RWPE2 (cell line): ENCODE measurements around the gene RAP1GAP2.
A peak's percentile ranks its signal among the peaks of the same experiment; 100 is the strongest.

ENCODE experiments used
- ATAC-seq: fragments of 200-7000 bp; cut with Tn5 transposase; 3 replicates; pipeline ENCODE4 v1.9.1; 2021; ENCODE audit warnings: low read depth
- DNase-seq: peaks from one replicate; pipeline ENCODE4 v3.0.0-alpha.2; 2020; ENCODE audit warnings: low spot score
- H3K27ac ChIP-seq: fragments of 450-650 bp; 2 replicates; pipeline ENCODE4 v1.5.1; 2017; ENCODE audit warnings: mild to moderate bottlenecking; ENCODE audit not compliant: poor library complexity, severe bottlenecking
- H3K27me3 ChIP-seq: fragments of 250-450 bp; sonication (Bioruptor Pico); 2 replicates; pipeline ENCODE4 v1.5.1; 2021; ENCODE audit warnings: mild to moderate bottlenecking, moderate library complexity; ENCODE audit not compliant: insufficient read depth, poor library complexity, severe bottlenecking
- H3K36me3 ChIP-seq: fragments of 250-450 bp; sonication (Bioruptor Pico); 2 replicates; pipeline ENCODE4 v1.5.1; 2020; ENCODE audit warnings: low read depth, mild to moderate bottlenecking, moderate library complexity
- H3K4me1 ChIP-seq: fragments of 250-450 bp; sonication (Bioruptor Pico); 2 replicates; pipeline ENCODE4 v1.5.1; 2021; ENCODE audit warnings: mild to moderate bottlenecking, moderate library complexity; ENCODE audit not compliant: insufficient read depth, poor library complexity, severe bottlenecking
- H3K4me3 ChIP-seq: fragments of 250-450 bp; sonication (Bioruptor Pico); 2 replicates; pipeline ENCODE4 v1.5.1; 2021; ENCODE audit warnings: mild to moderate bottlenecking, moderate library complexity; ENCODE audit not compliant: severe bottlenecking
- H3K9me3 ChIP-seq: fragments of 250-450 bp; sonication (Bioruptor Pico); 2 replicates; pipeline ENCODE4 v1.5.1; 2021; ENCODE audit warnings: mild to moderate bottlenecking, moderate library complexity; ENCODE audit not compliant: severe bottlenecking
- CTCF ChIP-seq: fragments of 450-650 bp; IDR thresholded peaks from one replicate; pipeline ENCODE4 v1.5.1; 2017; ENCODE audit warnings: mild to moderate bottlenecking, moderate library complexity; ENCODE audit not compliant: poor library complexity, severe bottlenecking

The RAP1GAP2 gene

GRCh38 chr17:2751491-2751890, 44.7 kb upstream of the RAP1GAP2 start:
- ATAC-seq (no peak), DNase-seq (no peak)
- H3K9me3 ChIP-seq: no peaks in the 10 kb centered on the region
- no peak overlapping the region for H3K4me3 ChIP-seq
- no peak for TF ChIP-seq CTCF
- no peaks in the 10 kb centered on the region for H3K4me1 ChIP-seq
- H3K27ac ChIP-seq: no peak overlapping the region
- peaks cover 40% of the 10 kb centered on the region for H3K27me3 ChIP-seq
- H3K36me3 ChIP-seq: no peaks in the 10 kb centered on the region

GRCh38 chr17:2755891-2756724, 40.1 kb upstream of the RAP1GAP2 start:
- ATAC-seq (peak; percentile 50; the same call in 1 of the 3 replicates), DNase-seq (no peak)
- Histone ChIP-seq H3K27me3 (peaks cover 17% of the 10 kb centered on the region), H3K4me3 (peak overlapping the region; percentile 38), H3K9me3 (no peaks in the 10 kb centered on the region), H3K27ac (no peak overlapping the region), H3K4me1 (no peaks in the 10 kb centered on the region), H3K36me3 (no peaks in the 10 kb centered on the region)
- TF ChIP-seq CTCF: no peak

- no peak for ATAC-seq
- H3K27ac ChIP-seq: no peak overlapping the region
- H3K4me3 ChIP-seq: no peak overlapping the region
- H3K4me1 ChIP-seq: no peaks in the 10 kb centered on the region
- no peaks in the 10 kb centered on the region for H3K9me3 ChIP-seq
- peaks cover 17% of the 10 kb centered on the region for H3K27me3 ChIP-seq
- no peak for DNase-seq
- H3K36me3 ChIP-seq: no peaks in the 10 kb centered on the region
- no peak for TF ChIP-seq CTCF
Measured at GRCh38 chr17:2758870-2759269, 37.4 kb upstream of the RAP1GAP2 start.

- no peak overlapping the region for H3K27ac ChIP-seq
- no peak for DNase-seq
- no peak for ATAC-seq
- no peaks in the 10 kb centered on the region for H3K9me3 ChIP-seq
- peaks cover 3% of the 10 kb centered on the region for H3K27me3 ChIP-seq
- TF ChIP-seq CTCF: no peak
- H3K4me3 ChIP-seq: no peak overlapping the region
- no peaks in the 10 kb centered on the region for H3K36me3 ChIP-seq
- no peaks in the 10 kb centered on the region for H3K4me1 ChIP-seq
Measured at GRCh38 chr17:2770129-2770528, 26.1 kb upstream of the RAP1GAP2 start.

- TF ChIP-seq CTCF: no peak
- peaks cover 19% of the 10 kb centered on the region for H3K27me3 ChIP-seq
- H3K9me3 ChIP-seq: no peaks in the 10 kb centered on the region
- no peak overlapping the region for H3K4me3 ChIP-seq
- H3K27ac ChIP-seq: no peak overlapping the region
- H3K36me3 ChIP-seq: no peaks in the 10 kb centered on the region
- no peak for DNase-seq
- H3K4me1 ChIP-seq: no peaks in the 10 kb centered on the region
- no peak for ATAC-seq
Measured at GRCh38 chr17:2775206-2775605, 21.0 kb upstream of the RAP1GAP2 start.
